Astrocyte (in vitro differentiated cells and primary cell): ENCODE data around the gene NDFIP2. TPM values are rescaled to one million over a fixed set of nuclear protein-coding genes. Genes with fewer than 3 reads are reported as not detected.
A peak's percentile ranks its signal among the peaks of the same experiment; 100 is the strongest.
"Not testable (repeated sequence)": the region's sequence is repeated elsewhere in the genome, so short reads cannot be mapped to it uniquely, and the experiment has no call there.

Experiments used
- DNase-seq: peaks from one replicate; pipeline ENCODE4 v3.0.0-alpha.2; 2010; ENCODE audit warnings: low read depth
- FAIRE-seq: peaks from 2 replicates; lab custom pipeline; 2011; peaks lifted over from hg19 to GRCh38; lab: Jason Lieb, UNC
- H2AFZ ChIP-seq: 2 replicates; pipeline ENCODE4 v1.6.0; 2012; ENCODE audit warnings: low read depth, low read length, inconsistent platforms
- H3K27ac ChIP-seq: 2 replicates; pipeline ENCODE4 v1.5.1; 2011; ENCODE audit warnings: low read depth, low read length, inconsistent platforms
- H3K27me3 ChIP-seq: 2 replicates; pipeline ENCODE4 v1.6.0; 2011; ENCODE audit warnings: low read length, inconsistent platforms; ENCODE audit not compliant: insufficient read depth
- H3K36me3 ChIP-seq: 2 replicates; pipeline ENCODE4 v1.5.1; 2011; ENCODE audit warnings: low read length, inconsistent platforms; ENCODE audit not compliant: insufficient read depth
- H3K4me1 ChIP-seq: 2 replicates; pipeline ENCODE4 v1.5.1; 2011; ENCODE audit warnings: low read length, inconsistent platforms; ENCODE audit not compliant: insufficient read depth
- H3K4me2 ChIP-seq: 2 replicates; pipeline ENCODE4 v1.6.0; 2012; ENCODE audit warnings: low read length, inconsistent platforms
- H3K4me3 ChIP-seq: 2 replicates; pipeline ENCODE4 v1.5.1; 2011; ENCODE audit warnings: low read depth, mild to moderate bottlenecking, low read length, inconsistent platforms; ENCODE audit not compliant: insufficient read depth
- H3K79me2 ChIP-seq: 2 replicates; pipeline ENCODE4 v1.6.0; 2012; ENCODE audit warnings: mild to moderate bottlenecking, low read length, inconsistent platforms; ENCODE audit not compliant: insufficient read depth
- H3K9ac ChIP-seq: 2 replicates; pipeline ENCODE4 v1.6.0; 2012; ENCODE audit warnings: mild to moderate bottlenecking, low read length, inconsistent platforms
- H3K9me3 ChIP-seq: 2 replicates; pipeline ENCODE4 v1.5.1; 2012; ENCODE audit warnings: low read depth, mild to moderate bottlenecking, low read length, inconsistent platforms; ENCODE audit not compliant: insufficient read depth
- H4K20me1 ChIP-seq: 2 replicates; pipeline ENCODE4 v1.6.0; 2012; ENCODE audit warnings: low read length, inconsistent platforms; ENCODE audit not compliant: insufficient read depth
- H3K27ac Mint-ChIP-seq: one replicate; pipeline ENCODE4 v1.8.0; 2021; ENCODE audit warnings: mild to moderate bottlenecking, mixed read lengths; ENCODE audit not compliant: unreplicated experiment
- H3K27me3 Mint-ChIP-seq: one replicate; pipeline ENCODE4 v1.8.0; 2021; ENCODE audit warnings: low read depth, mixed read lengths; ENCODE audit not compliant: unreplicated experiment
- H3K36me3 Mint-ChIP-seq: one replicate; pipeline ENCODE4 v1.8.0; 2021; ENCODE audit warnings: low read depth, mixed read lengths; ENCODE audit not compliant: unreplicated experiment
- H3K4me1 Mint-ChIP-seq: one replicate; pipeline ENCODE4 v1.8.0; 2021; ENCODE audit warnings: low read depth, mixed read lengths; ENCODE audit not compliant: unreplicated experiment
- H3K4me3 Mint-ChIP-seq: one replicate; pipeline ENCODE4 v1.8.0; 2021; ENCODE audit warnings: mild to moderate bottlenecking, moderate library complexity, mixed read lengths; ENCODE audit not compliant: unreplicated experiment
- H3K9me3 Mint-ChIP-seq: one replicate; pipeline ENCODE4 v1.8.0; 2021; ENCODE audit warnings: mild to moderate bottlenecking, mixed read lengths; ENCODE audit not compliant: unreplicated experiment
- CTCF ChIP-seq: IDR thresholded peaks from 2 replicates; pipeline ENCODE4 v1.5.1; 2011; ENCODE audit warnings: low read depth, mild to moderate bottlenecking, inconsistent platforms, low read length, moderate library complexity; ENCODE audit not compliant: insufficient read depth
- EZH2 ChIP-seq: IDR thresholded peaks from 2 replicates; pipeline ENCODE4 v1.6.1; 2012; ENCODE audit warnings: mild to moderate bottlenecking, low read length, inconsistent platforms; ENCODE audit not compliant: insufficient read depth
- total RNA-seq: library from RNA; stranded (reverse); gene quantifications from 2 replicates; pipeline ENCODE4 v1.2.1, GENCODE V29; 2021

NDFIP2 gene
- total RNA-seq, 1 donor from 2014 or later = 90.5 TPM

- Histone ChIP-seq H3K9ac (no peak overlapping the region), H3K27me3 (no peaks in the 10 kb centered on the region), H3K79me2 (no peaks in the 10 kb centered on the region), H3K27ac (no peak overlapping the region), H3K4me3 (no peak overlapping the region), H2AFZ (no peak overlapping the region), H3K4me2 (no peak overlapping the region), H4K20me1 (no peaks in the 10 kb centered on the region), H3K9me3 (peaks cover 13% of the 10 kb centered on the region), H3K4me1 (no peaks in the 10 kb centered on the region), H3K36me3 (no peaks in the 10 kb centered on the region)
- DNase-seq = no peak
- Mint-ChIP-seq H3K4me3 (no peak overlapping the region), H3K9me3 (peaks cover 55% of the 10 kb centered on the region), H3K27ac (no peak overlapping the region), H3K4me1 (no peaks in the 10 kb centered on the region), H3K27me3 (no peaks in the 10 kb centered on the region), H3K36me3 (peaks cover 49% of the 10 kb centered on the region)
- TF ChIP-seq EZH2 (no peak), CTCF (no peak)
- FAIRE-seq = peak; percentile 9
Measured at GRCh38 chr13:79562557-79562956, 81.6 kb downstream of the NDFIP2 start.

- Histone ChIP-seq H3K9ac (no peak overlapping the region), H3K27me3 (no peaks in the 10 kb centered on the region), H4K20me1 (no peaks in the 10 kb centered on the region), H3K4me1 (no peaks in the 10 kb centered on the region), H3K36me3 (no peaks in the 10 kb centered on the region), H3K4me3 (no peak overlapping the region), H2AFZ (no peak overlapping the region), H3K79me2 (no peaks in the 10 kb centered on the region), H3K4me2 (no peak overlapping the region), H3K27ac (no peak overlapping the region), H3K9me3 (peaks cover under 1% of the 10 kb centered on the region)
- no peak overlapping the region for H3K4me3 Mint-ChIP-seq
- DNase-seq = no peak
- no peak for FAIRE-seq
- H3K4me1 Mint-ChIP-seq = no peaks in the 10 kb centered on the region
- H3K27me3 Mint-ChIP-seq = no peaks in the 10 kb centered on the region
- peaks cover 32% of the 10 kb centered on the region for H3K9me3 Mint-ChIP-seq
- H3K36me3 Mint-ChIP-seq = peaks cover 21% of the 10 kb centered on the region
- no peak overlapping the region for H3K27ac Mint-ChIP-seq
- TF ChIP-seq CTCF (no peak), EZH2 (no peak)
Measured at GRCh38 chr13:79566118-79566517, 85.2 kb downstream of the NDFIP2 start.

DNA sequence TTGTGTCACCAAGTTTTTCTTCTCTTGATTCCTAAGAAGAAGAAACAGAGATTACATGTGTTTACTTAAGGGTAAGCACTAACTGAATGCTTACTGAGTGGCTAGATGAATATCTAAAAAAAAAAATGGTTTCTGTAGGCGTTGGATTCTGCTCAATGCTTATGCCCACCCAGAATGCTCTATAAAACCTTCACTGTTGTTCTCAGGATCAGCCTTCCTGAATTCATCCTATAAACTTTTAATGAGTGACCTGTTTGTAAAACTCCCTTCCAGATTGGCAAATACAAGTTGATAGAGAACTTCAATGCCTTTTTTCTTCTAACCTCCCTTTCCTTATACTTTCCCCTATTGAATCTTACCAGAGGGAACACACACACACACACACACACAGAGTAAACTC is 90.2 kb downstream of the NDFIP2 start:
- no peaks in the 10 kb centered on the region for H3K4me1 ChIP-seq
- no peaks in the 10 kb centered on the region for H4K20me1 ChIP-seq
- Mint-ChIP-seq H3K36me3 (no peaks in the 10 kb centered on the region), H3K9me3 (peaks cover 7% of the 10 kb centered on the region), H3K27me3 (no peaks in the 10 kb centered on the region), H3K4me1 (no peaks in the 10 kb centered on the region), H3K27ac (no peak overlapping the region), H3K4me3 (no peak overlapping the region)
- H2AFZ ChIP-seq = no peak overlapping the region
- no peak overlapping the region for H3K4me3 ChIP-seq
- no peaks in the 10 kb centered on the region for H3K9me3 ChIP-seq
- no peak overlapping the region for H3K9ac ChIP-seq
- no peak overlapping the region for H3K4me2 ChIP-seq
- FAIRE-seq (no peak), DNase-seq (no peak)
- no peaks in the 10 kb centered on the region for H3K27me3 ChIP-seq
- no peak for TF ChIP-seq CTCF
- no peak for TF ChIP-seq EZH2
- H3K36me3 ChIP-seq = no peaks in the 10 kb centered on the region
- no peaks in the 10 kb centered on the region for H3K79me2 ChIP-seq
- no peak overlapping the region for H3K27ac ChIP-seq

DNA sequence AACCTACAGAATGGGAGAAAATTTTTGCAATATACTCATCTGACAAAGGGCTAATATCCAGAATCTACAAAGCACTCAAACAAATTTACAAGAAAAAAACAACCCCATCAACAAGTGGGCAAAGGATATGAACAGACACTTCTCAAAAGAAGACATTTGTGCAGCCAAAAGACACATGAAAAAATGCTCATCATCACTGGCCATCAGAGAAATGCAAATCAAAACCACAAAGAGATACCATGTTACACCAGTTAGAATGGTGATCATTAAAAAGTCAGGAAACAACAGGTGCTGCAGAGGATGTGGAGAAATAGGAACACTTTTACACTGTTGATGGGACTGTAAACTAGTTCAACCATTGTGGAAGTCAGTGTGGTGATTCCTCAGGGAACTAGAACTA is 92.9 kb downstream of the NDFIP2 start:
- not testable (repeated sequence) for H3K4me1 Mint-ChIP-seq, H2AFZ ChIP-seq, DNase-seq, H3K36me3 Mint-ChIP-seq, H3K79me2 ChIP-seq, H3K9me3 ChIP-seq, H4K20me1 ChIP-seq, H3K27me3 ChIP-seq, H3K27me3 Mint-ChIP-seq, H3K9ac ChIP-seq, H3K4me3 Mint-ChIP-seq, H3K4me3 ChIP-seq, H3K36me3 ChIP-seq, FAIRE-seq, H3K27ac ChIP-seq, H3K4me1 ChIP-seq, H3K4me2 ChIP-seq, H3K27ac Mint-ChIP-seq
- peaks cover 13% of the 10 kb centered on the region for H3K9me3 Mint-ChIP-seq
